AG04450 (cell line): Measurements from ENCODE around the gene FAM168A. TPM values are rescaled to one million over a fixed set of nuclear protein-coding genes. Genes with fewer than 3 reads are reported as not detected.

Experiments
- CTCF ChIA-PET: fragments of 300-600, 350-600 bp; formaldehyde crosslinking; extraction: SDS; loops from one replicate; lab custom pipeline; 2022; ENCODE audit warnings: antibody characterized with exemption, inconsistent platforms; lab: Charles Lee
- POLR2A ChIA-PET: fragments of 350-600 bp; formaldehyde crosslinking; extraction: SDS; loops from one replicate; lab custom pipeline; 2021; ENCODE audit warnings: antibody characterized with exemption, inconsistent platforms; lab: Yijun Ruan, JAX
- DNase-seq: peaks from one replicate; pipeline ENCODE4 v3.0.0-alpha.2; 2011; ENCODE audit warnings: low read depth, low spot score
- H3K27ac ChIP-seq: one replicate; pipeline ENCODE4 v1.5.1; 2012; ENCODE audit warnings: low read depth, low read length, control low read depth
- H3K27me3 ChIP-seq: one replicate; pipeline ENCODE4 v1.6.0; 2012; ENCODE audit warnings: low read length; ENCODE audit not compliant: control insufficient read depth, insufficient read depth
- H3K4me3 ChIP-seq: 2 replicates; pipeline ENCODE4 v1.5.1; 2011; ENCODE audit warnings: mild to moderate bottlenecking, low read depth, low read length, control low read depth
- H3K9me3 ChIP-seq: 2 replicates; pipeline ENCODE4 v1.5.1; 2012; ENCODE audit warnings: low read length; ENCODE audit not compliant: control insufficient read depth, insufficient read depth
- CTCF ChIP-seq: IDR thresholded peaks from 2 replicates; pipeline ENCODE4 v1.5.1; 2011; ENCODE audit warnings: low read depth, low read length, control low read depth, inconsistent platforms
- polyA plus RNA-seq: library from polyadenylated mRNA; depleted of rRNA; stranded (reverse); fragments of >200 nt; gene quantifications from 2 replicates; pipeline ENCODE4 v1.2.3, GENCODE V29; 2011

FAM168A gene
- polyA plus RNA-seq, 1 experiment = 21.3 TPM

GRCh38 chr11:73376160-73376802 is 221.6 kb downstream of the FAM168A start, which contains the start of gene RELT:
Gene RELT, plus strand, starts transcription at chr11:73376399. Its CDS starts 12,738 bp downstream, at chr11:73389137.
- POLR2A ChIA-PET = interaction anchor here (0.5 to 1.0 kb wide), 3 partner anchors 16 to 88 kb away, joined by 3 to 4 read pairs (median 3); no protein-coding TSS in a partner anchor
- CTCF ChIA-PET = interaction anchor here (0.6 to 1.1 kb wide), 3 partner anchors 38 to 285 kb away, joined by 3 read pairs; no protein-coding TSS in a partner anchor
- DNase-seq = peak; percentile 69
- H3K9me3 ChIP-seq = no peaks in the 10 kb centered on the region
- H3K27me3 ChIP-seq = no peaks in the 10 kb centered on the region
- no peak within 1 kb of the TSS for H3K27ac ChIP-seq
- TF ChIP-seq CTCF = peak; percentile 74
- H3K4me3 ChIP-seq = peak within 1 kb of the TSS; percentile 76

- no peaks in the 10 kb centered on the region for H3K27me3 ChIP-seq
- TF ChIP-seq CTCF = no peak
- ChIA-PET POLR2A (interaction anchor here (0.5 to 1.0 kb wide), 3 partner anchors 15 to 89 kb away, joined by 3 to 4 read pairs (median 3); no protein-coding TSS in a partner anchor), CTCF (interaction anchor here (2.5 kb wide), 1 partner anchor 25 kb away, joined by 16 read pairs; no protein-coding TSS in a partner anchor)
- H3K4me3 ChIP-seq = 0 out of 2 replicates have a peak overlapping the region, but pooled peaks have one; percentile 4
- no peak for DNase-seq
- no peaks in the 10 kb centered on the region for H3K9me3 ChIP-seq
- H3K27ac ChIP-seq = no peak overlapping the region
These were observed 222.1 kb downstream of the FAM168A start for GRCh38 chr11:73375830-73376159.

- CTCF ChIA-PET = interaction anchor here (1.9 to 2.5 kb wide), 2 partner anchors 23 to 287 kb away, joined by 10 to 16 read pairs; no protein-coding TSS in a partner anchor
- H3K9me3 ChIP-seq = no peaks in the 10 kb centered on the region
- no peaks in the 10 kb centered on the region for H3K27me3 ChIP-seq
- POLR2A ChIA-PET = no interaction called here
- H3K27ac ChIP-seq = no peak overlapping the region
- no peak for DNase-seq
- no peak for TF ChIP-seq CTCF
- no peak overlapping the region for H3K4me3 ChIP-seq
These were observed 223.8 kb downstream of the FAM168A start for GRCh38 chr11:73374151-73374550.

GRCh38 chr11:73372375-73372993 is 225.4 kb downstream of the FAM168A start:
- H3K4me3 ChIP-seq = no peak overlapping the region
- TF ChIP-seq CTCF = peak; percentile 38
- H3K9me3 ChIP-seq = no peaks in the 10 kb centered on the region
- H3K27me3 ChIP-seq = no peaks in the 10 kb centered on the region
- ChIA-PET POLR2A (interaction anchor here (0.9 to 1.0 kb wide), 2 partner anchors 13 to 21 kb away, joined by 3 read pairs; no protein-coding TSS in a partner anchor), CTCF (interaction anchor here (0.5 to 1.5 kb wide), 3 partner anchors 21 to 220 kb away, joined by 3 to 17 read pairs (median 5); no protein-coding TSS in a partner anchor)
- no peak overlapping the region for H3K27ac ChIP-seq
- DNase-seq = no peak
